Panc1 (cell line): ENCODE measurements around the gene STK11IP. TPM values are rescaled to one million over a fixed set of nuclear protein-coding genes. Genes with fewer than 3 reads are reported as not detected.

ENCODE experiments used
- ATAC-seq: fragments of 200-7000 bp; cut with Tn5 transposase; 2 replicates; pipeline ENCODE4 v1.9.1; 2020; ENCODE audit warnings: mild to moderate bottlenecking, moderate library complexity
- BruUV-seq: library from RNA; stranded (reverse); fragments of 400-500 nt; replicated peaks from 2 replicates; lab custom pipeline; 2021; lab: Mats Ljungman, UMichigan
- CTCF ChIA-PET: fragments of 300-600 bp; sonication (Branson Sonifier 250); formaldehyde crosslinking; loops from one replicate; lab custom pipeline; 2022; ENCODE audit warnings: antibody characterized with exemption; lab: Charles Lee
- POLR2A ChIA-PET: fragments of 300-600 bp; sonication (Branson Sonifier 250); formaldehyde crosslinking; loops from one replicate; lab custom pipeline; 2022; ENCODE audit warnings: antibody characterized with exemption; lab: Charles Lee
- DNase-seq: peaks from one replicate; pipeline ENCODE4 v3.0.0-alpha.2; 2010; ENCODE audit warnings: low read depth, low spot score
- H3K27ac ChIP-seq: 2 replicates; pipeline ENCODE4 v1.5.1; 2011; ENCODE audit warnings: mild to moderate bottlenecking, low read length, inconsistent platforms
- H3K27me3 ChIP-seq: fragments of 200-500 bp; sonication (Bioruptor generic); 2 replicates; pipeline ENCODE4 v1.6.0; 2014; ENCODE audit warnings: low read length, inconsistent platforms; ENCODE audit not compliant: control insufficient read depth, insufficient read depth
- H3K36me3 ChIP-seq: fragments of 200-500 bp; sonication (Bioruptor generic); 2 replicates; pipeline ENCODE4 v1.5.1; 2014; ENCODE audit warnings: inconsistent platforms, mild to moderate bottlenecking, low read length, moderate library complexity; ENCODE audit not compliant: control insufficient read depth, insufficient read depth
- H3K4me1 ChIP-seq: 2 replicates; pipeline ENCODE4 v1.5.1; 2011; ENCODE audit warnings: inconsistent platforms, mild to moderate bottlenecking, low read length, moderate library complexity; ENCODE audit not compliant: control insufficient read depth, insufficient read depth
- H3K4me3 ChIP-seq, 2 experiments: 2 replicates each; pipeline ENCODE4 v1.5.1; 2011 to 2012; ENCODE audit warnings: low read depth in 2 of 2, low read length in 2 of 2, mild to moderate bottlenecking in 2 of 2, inconsistent platforms in 1 of 2, moderate library complexity in 1 of 2
- H3K9me3 ChIP-seq: fragments of 200-500 bp; sonication (Bioruptor generic); 2 replicates; pipeline ENCODE4 v1.5.1; 2014; ENCODE audit warnings: low read depth, mild to moderate bottlenecking, inconsistent platforms, low read length, moderate library complexity; ENCODE audit not compliant: control insufficient read depth, insufficient read depth
- CTCF ChIP-seq: fragments of 450-650 bp; IDR thresholded peaks from 2 replicates; pipeline ENCODE4 v1.5.1; 2017; ENCODE audit warnings: mild to moderate bottlenecking
- POLR2AphosphoS5 ChIP-seq: IDR thresholded peaks from 2 replicates; pipeline ENCODE4 v1.6.1; 2012; ENCODE audit warnings: mild to moderate bottlenecking, low read depth, low read length, moderate library complexity
- SIN3A ChIP-seq: IDR thresholded peaks from 2 replicates; pipeline ENCODE4 v1.6.1; 2012; ENCODE audit warnings: low read depth, mild to moderate bottlenecking, low read length, moderate library complexity, borderline replicate concordance; ENCODE audit not compliant: insufficient read depth
- in situ Hi-C: cut with HindIII; loops from 2 replicates; pipeline ENCODE4 v1.10.0; 2016; ENCODE audit warnings: low sequenced_read_pairs, low pct_unique_long_range_greater_than_20kb
- intact Hi-C: fragments of 100-400 bp; cut with micrococcal nuclease; formaldehyde crosslinking; loops from one replicate; pipeline ENCODE4 v1.10.0; 2022; ENCODE audit not compliant: unreplicated experiment
- total RNA-seq: library from RNA; stranded (reverse); gene quantifications from one replicate; pipeline ENCODE4 v1.2.1, GENCODE V29; 2021; ENCODE audit not compliant: unreplicated experiment
- TF ChIP-seq, protein P1 (sequence below), 2 experiments: IDR thresholded peaks; 2 replicates each; pipeline ENCODE4 v1.6.1; 2011 to 2012; ENCODE audit warnings: low read depth in 2 of 2, control low read depth in 1 of 2, low read length in 1 of 2, mild to moderate bottlenecking in 1 of 2, moderate library complexity in 1 of 2; ENCODE audit not compliant: insufficient read depth in 1 of 2

The STK11IP gene
- total RNA-seq, 1 experiment from 2014 or later: 48.2 TPM

GRCh38 chr2:219631406-219631891 lies 33.8 kb downstream of the STK11IP start:
- CTCF ChIA-PET: no interaction called here
- TF ChIP-seq POLR2AphosphoS5 (no peak), CTCF (no peak), SIN3A (no peak)
- TF ChIP-seq, protein P1, sequence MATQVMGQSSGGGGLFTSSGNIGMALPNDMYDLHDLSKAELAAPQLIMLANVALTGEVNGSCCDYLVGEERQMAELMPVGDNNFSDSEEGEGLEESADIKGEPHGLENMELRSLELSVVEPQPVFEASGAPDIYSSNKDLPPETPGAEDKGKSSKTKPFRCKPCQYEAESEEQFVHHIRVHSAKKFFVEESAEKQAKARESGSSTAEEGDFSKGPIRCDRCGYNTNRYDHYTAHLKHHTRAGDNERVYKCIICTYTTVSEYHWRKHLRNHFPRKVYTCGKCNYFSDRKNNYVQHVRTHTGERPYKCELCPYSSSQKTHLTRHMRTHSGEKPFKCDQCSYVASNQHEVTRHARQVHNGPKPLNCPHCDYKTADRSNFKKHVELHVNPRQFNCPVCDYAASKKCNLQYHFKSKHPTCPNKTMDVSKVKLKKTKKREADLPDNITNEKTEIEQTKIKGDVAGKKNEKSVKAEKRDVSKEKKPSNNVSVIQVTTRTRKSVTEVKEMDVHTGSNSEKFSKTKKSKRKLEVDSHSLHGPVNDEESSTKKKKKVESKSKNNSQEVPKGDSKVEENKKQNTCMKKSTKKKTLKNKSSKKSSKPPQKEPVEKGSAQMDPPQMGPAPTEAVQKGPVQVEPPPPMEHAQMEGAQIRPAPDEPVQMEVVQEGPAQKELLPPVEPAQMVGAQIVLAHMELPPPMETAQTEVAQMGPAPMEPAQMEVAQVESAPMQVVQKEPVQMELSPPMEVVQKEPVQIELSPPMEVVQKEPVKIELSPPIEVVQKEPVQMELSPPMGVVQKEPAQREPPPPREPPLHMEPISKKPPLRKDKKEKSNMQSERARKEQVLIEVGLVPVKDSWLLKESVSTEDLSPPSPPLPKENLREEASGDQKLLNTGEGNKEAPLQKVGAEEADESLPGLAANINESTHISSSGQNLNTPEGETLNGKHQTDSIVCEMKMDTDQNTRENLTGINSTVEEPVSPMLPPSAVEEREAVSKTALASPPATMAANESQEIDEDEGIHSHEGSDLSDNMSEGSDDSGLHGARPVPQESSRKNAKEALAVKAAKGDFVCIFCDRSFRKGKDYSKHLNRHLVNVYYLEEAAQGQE (IDR thresholded peaks at IDR 0.05; ENCODE audit: insufficient read depth in 1 of 2, low read depth in 2 of 2, low read length in 1 of 2): no peak

GRCh38 chr2:219631904-219632759 lies 34.5 kb downstream of the STK11IP start:
- no peaks in the 10 kb centered on the region for H3K27me3 ChIP-seq
- ATAC-seq: no peak
- intact Hi-C loops: no loop called here
- no TSS peak for BruUV-seq
- DNase-seq: no peak
- H3K4me1 ChIP-seq: no peaks in the 10 kb centered on the region; the same call in 1 of the 2 replicates
- TF ChIP-seq POLR2AphosphoS5: no peak
- no peak for TF ChIP-seq SIN3A
- no peak for TF ChIP-seq CTCF
- ChIA-PET POLR2A (no interaction called here), CTCF (interaction anchor here (0.6 kb wide), 1 partner anchor 205 kb away, joined by 3 read pairs; no protein-coding TSS in a partner anchor)
- H3K36me3 ChIP-seq: no peaks in the 10 kb centered on the region
- in situ Hi-C loops: no loop called here
- H3K9me3 ChIP-seq: no peaks in the 10 kb centered on the region
- H3K4me3 ChIP-seq: no peak overlapping the region
- no peak overlapping the region for H3K27ac ChIP-seq

More at GRCh38 chr2:219631406-219631891, 33.8 kb downstream of the STK11IP start:
- POLR2A ChIA-PET: no interaction called here
- no peak overlapping the region for H3K27ac ChIP-seq
- in situ Hi-C loops (no loop called here), intact Hi-C loops (no loop called here)
- no peak overlapping the region for H3K4me3 ChIP-seq
- ATAC-seq (no peak), DNase-seq (no peak)
- peaks cover 5% of the 10 kb centered on the region for H3K4me1 ChIP-seq
- no TSS peak for BruUV-seq
- H3K9me3 ChIP-seq: no peaks in the 10 kb centered on the region
- no peaks in the 10 kb centered on the region for H3K36me3 ChIP-seq
- H3K27me3 ChIP-seq: no peaks in the 10 kb centered on the region
